ENCODE data around the gene SCARB2. TPM values are rescaled to one million over a fixed set of nuclear protein-coding genes. Genes with fewer than 3 reads are reported as not detected.

The SCARB2 gene
- total and polyA plus RNA-seq, 2 donors (not counting 1 experiment from before 2014, with no cell fraction given): 195 to 365 TPM

GRCh38 chr4:76204936-76205335 is 8.7 kb downstream of the SCARB2 start:
- Histone ChIP-seq H3K27ac (ENCODE audit: insufficient read depth, low read length) (no peak overlapping the region), H2AFZ (ENCODE audit: low read length) (no peak overlapping the region), H3K27me3 (ENCODE audit: control insufficient read depth, insufficient read depth, low read length) (no peaks in the 10 kb centered on the region), H3K4me1 (ENCODE audit: control insufficient read depth, extremely low read depth, insufficient read depth, low read length) (peaks cover 35% of the 10 kb centered on the region), H4K20me1 (ENCODE audit: control insufficient read depth, extremely low read depth, insufficient read depth, low read length) (no peaks in the 10 kb centered on the region), H3K79me2 (ENCODE audit: control insufficient read depth, insufficient read depth, low read length) (peaks cover 91% of the 10 kb centered on the region), H3K36me3 (ENCODE audit: control insufficient read depth, insufficient read depth, low read length) (no peaks in the 10 kb centered on the region), H3K4me3 (replicated peaks in 1 of 4; ENCODE audit: control extremely low read depth in 1 of 4, insufficient read depth in 1 of 4, low read depth in 3 of 4, low read length in 4 of 4) (no peak overlapping the region), H3K9me3 (ENCODE audit: control insufficient read depth, insufficient read depth, low read depth, low read length) (no peaks in the 10 kb centered on the region), H3K4me2 (ENCODE audit: extremely low read depth, insufficient read depth, low read length) (no peak overlapping the region), H3K9ac (ENCODE audit: insufficient read depth, low read length) (no peak overlapping the region)
- TF ChIP-seq CTCF (conservative IDR thresholded peaks at IDR 0.05 in 1 of 2, IDR thresholded peaks at IDR 0.05 in 1 of 2; ENCODE audit: low read depth in 1 of 2, low read length in 2 of 2): no peak
- no peak for TF ChIP-seq EZH2 (IDR thresholded peaks at IDR 0.05; ENCODE audit: low read length, missing control alignments)
- no peak for DNase-seq (ENCODE audit: low read depth in 2 of 2)

GRCh38 chr4:76203541-76203940 is 10.1 kb downstream of the SCARB2 start:
- Histone ChIP-seq H3K36me3 (ENCODE audit: control insufficient read depth, insufficient read depth, low read length) (no peaks in the 10 kb centered on the region), H3K9ac (ENCODE audit: insufficient read depth, low read length) (no peak overlapping the region)
- TF ChIP-seq CTCF (conservative IDR thresholded peaks at IDR 0.05 in 1 of 2, IDR thresholded peaks at IDR 0.05 in 1 of 2; ENCODE audit: low read depth in 1 of 2, low read length in 2 of 2) (no peak), EZH2 (IDR thresholded peaks at IDR 0.05; ENCODE audit: low read length, missing control alignments) (no peak)

GRCh38 chr4:76201276-76201675 is 12.3 kb downstream of the SCARB2 start:
- H3K9me3 ChIP-seq (ENCODE audit: control insufficient read depth, insufficient read depth, low read depth, low read length): no peaks in the 10 kb centered on the region
- no peaks in the 10 kb centered on the region for H4K20me1 ChIP-seq (ENCODE audit: control insufficient read depth, extremely low read depth, insufficient read depth, low read length)
- no peak for DNase-seq (ENCODE audit: low read depth in 2 of 2)
- no peaks in the 10 kb centered on the region for H3K27me3 ChIP-seq (ENCODE audit: control insufficient read depth, insufficient read depth, low read length)
- no peak overlapping the region for H3K9ac ChIP-seq (ENCODE audit: insufficient read depth, low read length)
- H3K4me2 ChIP-seq (ENCODE audit: extremely low read depth, insufficient read depth, low read length): no peak overlapping the region
- TF ChIP-seq CTCF (conservative IDR thresholded peaks at IDR 0.05 in 1 of 2, IDR thresholded peaks at IDR 0.05 in 1 of 2; ENCODE audit: low read depth in 1 of 2, low read length in 2 of 2): no peak
- peaks cover 78% of the 10 kb centered on the region for H3K79me2 ChIP-seq (ENCODE audit: control insufficient read depth, insufficient read depth, low read length)
- H3K36me3 ChIP-seq (ENCODE audit: control insufficient read depth, insufficient read depth, low read length): no peaks in the 10 kb centered on the region
- peaks cover 48% of the 10 kb centered on the region for H3K4me1 ChIP-seq (ENCODE audit: control insufficient read depth, extremely low read depth, insufficient read depth, low read length)
- H2AFZ ChIP-seq (ENCODE audit: low read length): no peak overlapping the region
- no peak overlapping the region for H3K4me3 ChIP-seq (replicated peaks in 1 of 4; ENCODE audit: control extremely low read depth in 1 of 4, insufficient read depth in 1 of 4, low read depth in 3 of 4, low read length in 4 of 4)
- H3K27ac ChIP-seq (ENCODE audit: insufficient read depth, low read length): no peak overlapping the region

More at GRCh38 chr4:76203541-76203940, 10.1 kb downstream of the SCARB2 start:
- H3K27me3 ChIP-seq (ENCODE audit: control insufficient read depth, insufficient read depth, low read length): no peaks in the 10 kb centered on the region
- peaks cover 36% of the 10 kb centered on the region for H3K4me1 ChIP-seq (ENCODE audit: control insufficient read depth, extremely low read depth, insufficient read depth, low read length)
- H2AFZ ChIP-seq (ENCODE audit: low read length): no peak overlapping the region
- no peaks in the 10 kb centered on the region for H3K9me3 ChIP-seq (ENCODE audit: control insufficient read depth, insufficient read depth, low read depth, low read length)
- H3K4me3 ChIP-seq (replicated peaks in 1 of 4; ENCODE audit: control extremely low read depth in 1 of 4, insufficient read depth in 1 of 4, low read depth in 3 of 4, low read length in 4 of 4): no peak overlapping the region
- H3K4me2 ChIP-seq (ENCODE audit: extremely low read depth, insufficient read depth, low read length): no peak overlapping the region
- no peaks in the 10 kb centered on the region for H4K20me1 ChIP-seq (ENCODE audit: control insufficient read depth, extremely low read depth, insufficient read depth, low read length)
- H3K27ac ChIP-seq (ENCODE audit: insufficient read depth, low read length): no peak overlapping the region
- no peak for DNase-seq (ENCODE audit: low read depth in 2 of 2)
- H3K79me2 ChIP-seq (ENCODE audit: control insufficient read depth, insufficient read depth, low read length): peaks cover 86% of the 10 kb centered on the region

All from fibroblast of lung (primary cell).